ENCODE results near the gene SUPT4H1. TPM values are rescaled to one million over a fixed set of nuclear protein-coding genes. Genes with fewer than 3 reads are reported as not detected.

SUPT4H1 gene
- total and polyA plus RNA-seq, 10 donors, result 37.8 to 106 (median 66.6) TPM

GRCh38 chr17:58313815-58314705, 37.9 kb downstream of the SUPT4H1 start:
- TF ChIP-seq POLR2A (IDR thresholded peaks at IDR 0.05) (no peak), POLR2AphosphoS5 (IDR thresholded peaks at IDR 0.05) (no peak), CTCF (IDR thresholded peaks at IDR 0.05 in 8 of 11, conservative IDR thresholded peaks at IDR 0.05 in 3 of 11) (no peak)
- Histone ChIP-seq H3K4me1 (peaks cover 0 to 19% (median 10%) of the 10 kb centered on the region in 6 donors), H3K4me3 (no peak overlapping the region), H3K27ac (no peak overlapping the region), H3K9me3 (no peaks in the 10 kb centered on the region), H3K36me3 (peaks cover 0 to 29% (median 0%) of the 10 kb centered on the region in 6 donors), H3K27me3 (replicated peaks in 1 of 7) (no peaks in the 10 kb centered on the region)
- WGBS, 5 donors, result 76 to 80% (median 79%) methylated on average over 7 of the region's 7 CpGs
- intact Hi-C loops (cut with DNase I; ENCODE audit: low total_unique reads), result loop anchor here (10.0 kb wide), 1 partner anchor 101 kb away; the partner anchor contains the start of gene RNF43
- DNase-seq, result no peak

- Histone ChIP-seq H3K4me1 (peaks cover 0 to 25% (median 7%) of the 10 kb centered on the region in 6 donors), H3K27me3 (replicated peaks in 1 of 7) (no peaks in the 10 kb centered on the region), H3K27ac (no peak overlapping the region), H3K9me3 (no peaks in the 10 kb centered on the region), H3K36me3 (peaks cover 0 to 39% (median 0%) of the 10 kb centered on the region in 6 donors), H3K4me3 (no peak overlapping the region)
- intact Hi-C loops (cut with DNase I; ENCODE audit: low total_unique reads), result loop anchor here (10.0 kb wide), 1 partner anchor 102 kb away; the partner anchor contains the start of gene RNF43
- DNase-seq, result no peak
- WGBS, 5 donors, result 41 to 89% (median 71%) methylated on average over 1 of the region's 1 CpG
- no peak for TF ChIP-seq CTCF (IDR thresholded peaks at IDR 0.05 in 8 of 11, conservative IDR thresholded peaks at IDR 0.05 in 3 of 11)
- no peak for TF ChIP-seq POLR2AphosphoS5 (IDR thresholded peaks at IDR 0.05)
- no peak for TF ChIP-seq POLR2A (IDR thresholded peaks at IDR 0.05)
These were observed 39.2 kb downstream of the SUPT4H1 start for GRCh38 chr17:58312829-58313228.

GRCh38 chr17:58312021-58312630, 39.9 kb downstream of the SUPT4H1 start:
- no peaks in the 10 kb centered on the region for H3K27me3 ChIP-seq (replicated peaks in 1 of 7)
- no peak for TF ChIP-seq CTCF (IDR thresholded peaks at IDR 0.05 in 8 of 11, conservative IDR thresholded peaks at IDR 0.05 in 3 of 11)
- TF ChIP-seq POLR2A (IDR thresholded peaks at IDR 0.05), result no peak
- no peak for TF ChIP-seq POLR2AphosphoS5 (IDR thresholded peaks at IDR 0.05)
- WGBS, 5 donors, result 76 to 95% (median 91%) methylated on average over 8 to 23 of the region's 23 CpGs
- H3K9me3 ChIP-seq, result no peaks in the 10 kb centered on the region
- H3K36me3 ChIP-seq, result peaks cover 0 to 46% (median 0%) of the 10 kb centered on the region in 6 donors
- no peak overlapping the region for H3K4me3 ChIP-seq
- peaks cover 0 to 17% (median under 1%) of the 10 kb centered on the region in 6 donors for H3K4me1 ChIP-seq
- DNase-seq, result no peak
- intact Hi-C loops (cut with DNase I; ENCODE audit: low total_unique reads), result loop anchor here (10.0 kb wide), 1 partner anchor 103 kb away; the partner anchor contains the start of gene RNF43
- no peak overlapping the region for H3K27ac ChIP-seq

All from spleen (tissue), 11 donors.